GM12878 (cell line): ENCODE results near the gene AFF2.

ENCODE experiments used
- IRF3 ChIP-seq: fragments of 450-650 bp; IDR thresholded peaks from 2 replicates; pipeline ENCODE4 v1.6.1; 2014; ENCODE audit warnings: mild to moderate bottlenecking
- MAX ChIP-seq: IDR thresholded peaks from 2 replicates; pipeline ENCODE4 v1.6.1; 2012; ENCODE audit warnings: low read depth, low read length, improper control_type of control experiment
- NFYB ChIP-seq: IDR thresholded peaks from 2 replicates; pipeline ENCODE4 v1.6.1; 2011; ENCODE audit warnings: low read depth, mild to moderate bottlenecking, low read length, improper control_type of control experiment, moderate library complexity; ENCODE audit not compliant: insufficient read depth
- POLR2AphosphoS5 ChIP-seq: IDR thresholded peaks from 2 replicates; pipeline ENCODE4 v1.6.1; 2011; ENCODE audit warnings: mild to moderate bottlenecking, low read length, inconsistent platforms
- RAD21 ChIP-seq: IDR thresholded peaks from 2 replicates; pipeline ENCODE4 v1.6.1; 2011; ENCODE audit warnings: mild to moderate bottlenecking, low read depth, low read length, moderate library complexity; ENCODE audit not compliant: insufficient read depth
- SP1 ChIP-seq: IDR thresholded peaks from one replicate; pipeline ENCODE4 v1.6.1; 2011; ENCODE audit warnings: low read depth, low read length
- SREBF2 ChIP-seq: IDR thresholded peaks from 2 replicates; pipeline ENCODE4 v1.6.1; 2012; ENCODE audit warnings: mild to moderate bottlenecking, low read length
- TARDBP ChIP-seq: IDR thresholded peaks from 2 replicates; pipeline ENCODE4 v1.6.1; 2016; ENCODE audit warnings: borderline replicate concordance
- TBL1XR1 ChIP-seq: IDR thresholded peaks from 2 replicates; pipeline ENCODE4 v1.6.1; 2012; ENCODE audit warnings: low read depth, low read length, improper control_type of control experiment
- TF ChIP-seq, protein P1 (sequence below): fragments of 450-650 bp; formaldehyde crosslinking; IDR thresholded peaks from 2 replicates; pipeline ENCODE4 v1.4.0; 2022; ENCODE audit warnings: mild to moderate bottlenecking, moderate library complexity
- TF ChIP-seq, protein P2 (sequence below), 3 experiments: IDR thresholded peaks in 2 of 3; conservative IDR thresholded peaks in 1 of 3; 2 replicates each; pipeline ENCODE4 v1.5.1; 2011; ENCODE audit warnings: low read depth in 3 of 3, low read length in 3 of 3, mild to moderate bottlenecking in 3 of 3, control low read depth in 2 of 3, moderate library complexity in 2 of 3, inconsistent platforms in 1 of 3, mixed read lengths in 1 of 3; ENCODE audit not compliant: control insufficient read depth in 2 of 3, insufficient read depth in 1 of 3; ENCODE audit errors: extremely low read depth in 1 of 3

- TF ChIP-seq POLR2AphosphoS5 (no peak), TBL1XR1 (no peak), NFYB (no peak), SREBF2 (no peak), RAD21 (no peak), TARDBP (no peak), SP1 (no peak), MAX (no peak), IRF3 (no peak)
- TF ChIP-seq, protein P1, sequence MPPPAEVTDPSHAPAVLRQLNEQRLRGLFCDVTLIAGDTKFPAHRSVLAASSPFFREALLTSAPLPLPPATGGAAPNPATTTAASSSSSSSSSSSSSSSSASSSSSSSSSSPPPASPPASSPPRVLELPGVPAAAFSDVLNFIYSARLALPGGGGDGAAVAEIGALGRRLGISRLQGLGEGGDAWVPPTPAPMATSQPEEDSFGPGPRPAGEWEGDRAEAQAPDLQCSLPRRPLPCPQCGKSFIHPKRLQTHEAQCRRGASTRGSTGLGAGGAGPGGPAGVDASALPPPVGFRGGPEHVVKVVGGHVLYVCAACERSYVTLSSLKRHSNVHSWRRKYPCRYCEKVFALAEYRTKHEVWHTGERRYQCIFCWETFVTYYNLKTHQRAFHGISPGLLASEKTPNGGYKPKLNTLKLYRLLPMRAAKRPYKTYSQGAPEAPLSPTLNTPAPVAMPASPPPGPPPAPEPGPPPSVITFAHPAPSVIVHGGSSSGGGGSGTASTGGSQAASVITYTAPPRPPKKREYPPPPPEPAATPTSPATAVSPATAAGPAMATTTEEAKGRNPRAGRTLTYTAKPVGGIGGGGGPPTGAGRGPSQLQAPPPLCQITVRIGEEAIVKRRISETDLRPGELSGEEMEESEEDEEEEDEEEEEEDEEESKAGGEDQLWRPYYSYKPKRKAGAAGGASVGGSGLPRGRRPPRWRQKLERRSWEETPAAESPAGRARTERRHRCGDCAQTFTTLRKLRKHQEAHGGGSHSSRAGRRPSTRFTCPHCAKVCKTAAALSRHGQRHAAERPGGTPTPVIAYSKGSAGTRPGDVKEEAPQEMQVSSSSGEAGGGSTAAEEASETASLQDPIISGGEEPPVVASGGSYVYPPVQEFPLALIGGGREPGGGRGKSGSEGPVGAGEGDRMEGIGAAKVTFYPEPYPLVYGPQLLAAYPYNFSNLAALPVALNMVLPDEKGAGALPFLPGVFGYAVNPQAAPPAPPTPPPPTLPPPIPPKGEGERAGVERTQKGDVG, result no peak
- TF ChIP-seq, protein P2, sequence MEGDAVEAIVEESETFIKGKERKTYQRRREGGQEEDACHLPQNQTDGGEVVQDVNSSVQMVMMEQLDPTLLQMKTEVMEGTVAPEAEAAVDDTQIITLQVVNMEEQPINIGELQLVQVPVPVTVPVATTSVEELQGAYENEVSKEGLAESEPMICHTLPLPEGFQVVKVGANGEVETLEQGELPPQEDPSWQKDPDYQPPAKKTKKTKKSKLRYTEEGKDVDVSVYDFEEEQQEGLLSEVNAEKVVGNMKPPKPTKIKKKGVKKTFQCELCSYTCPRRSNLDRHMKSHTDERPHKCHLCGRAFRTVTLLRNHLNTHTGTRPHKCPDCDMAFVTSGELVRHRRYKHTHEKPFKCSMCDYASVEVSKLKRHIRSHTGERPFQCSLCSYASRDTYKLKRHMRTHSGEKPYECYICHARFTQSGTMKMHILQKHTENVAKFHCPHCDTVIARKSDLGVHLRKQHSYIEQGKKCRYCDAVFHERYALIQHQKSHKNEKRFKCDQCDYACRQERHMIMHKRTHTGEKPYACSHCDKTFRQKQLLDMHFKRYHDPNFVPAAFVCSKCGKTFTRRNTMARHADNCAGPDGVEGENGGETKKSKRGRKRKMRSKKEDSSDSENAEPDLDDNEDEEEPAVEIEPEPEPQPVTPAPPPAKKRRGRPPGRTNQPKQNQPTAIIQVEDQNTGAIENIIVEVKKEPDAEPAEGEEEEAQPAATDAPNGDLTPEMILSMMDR (IDR thresholded peaks at IDR 0.05 in 2 of 3, conservative IDR thresholded peaks at IDR 0.05 in 1 of 3; ENCODE audit: control insufficient read depth in 2 of 3, extremely low read depth in 1 of 3, insufficient read depth in 1 of 3, low read depth in 3 of 3, low read length in 3 of 3), result no peak
These were observed 447.1 kb downstream of the AFF2 start for GRCh38 chrX:148947399-148947975.
